HepG2 (cell line): ENCODE results near the gene NBEAL1. TPM values are rescaled to one million over a fixed set of nuclear protein-coding genes. Genes with fewer than 3 reads are reported as not detected.

Experiments used
- ATAC-seq: fragments of 200-7000 bp; cut with Tn5 transposase; 3 replicates; pipeline ENCODE4 v1.9.1; 2020; ENCODE audit warnings: mild to moderate bottlenecking, moderate library complexity
- BruUV-seq: library from RNA; stranded (reverse); fragments of 400-500 nt; replicated peaks from 2 replicates; lab custom pipeline; 2021; lab: Mats Ljungman, UMichigan
- CTCF ChIA-PET: fragments of 300-600 bp; formaldehyde crosslinking; extraction: SDS; loops from one replicate; lab custom pipeline; 2021; ENCODE audit warnings: low total read pairs, inconsistent platforms, low intra/inter-chr PET ratio; lab: Yijun Ruan, JAX
- POLR2A ChIA-PET: fragments of 350-600 bp; sonication (Branson Sonifier 250); formaldehyde crosslinking; loops from one replicate; lab custom pipeline; 2020; ENCODE audit warnings: antibody characterized with exemption, inconsistent platforms; lab: Yijun Ruan, JAX
- DNase-seq: peaks from one replicate; pipeline ENCODE4 v3.0.0-alpha.2; 2015; ENCODE audit warnings: low spot score
- FAIRE-seq: peaks from 3 replicates; lab custom pipeline; 2011; peaks lifted over from hg19 to GRCh38; lab: Jason Lieb, UNC
- H2AFZ ChIP-seq: one replicate; pipeline ENCODE4 v1.6.1; 2011; ENCODE audit warnings: low read length, inconsistent platforms
- H3K27ac ChIP-seq: fragments of 300-600 bp; 3 replicates; pipeline ENCODE4 v1.8.0; 2011; ENCODE audit warnings: mixed run types, mild to moderate bottlenecking, mixed read lengths, low read length, inconsistent platforms; ENCODE audit not compliant: insufficient read depth; ENCODE audit errors: extremely low read length
- H3K27me3 ChIP-seq, 2 experiments: fragments of 200-600 bp in 1 of 2; 2 replicates in 1 of 2; 3 replicates in 1 of 2; pipeline versions ENCODE4 v1.6.0 to v1.8.0; 2011; ENCODE audit warnings: low read length in 2 of 2, mild to moderate bottlenecking in 2 of 2, moderate library complexity in 2 of 2, inconsistent platforms in 1 of 2; ENCODE audit not compliant: insufficient read depth in 2 of 2, control insufficient read depth in 1 of 2
- H3K36me3 ChIP-seq, 2 experiments: fragments of 200-600 bp in 1 of 2; replicated peaks in 1 of 2; 2 replicates in 1 of 2; 3 replicates in 1 of 2; pipeline versions ENCODE4 v1.5.1 to v1.8.0; 2011; ENCODE audit warnings: low read length in 2 of 2, inconsistent platforms in 1 of 2; ENCODE audit not compliant: insufficient read depth in 2 of 2, control insufficient read depth in 1 of 2
- H3K4me1 ChIP-seq: 2 replicates; pipeline ENCODE4 v1.5.1; 2012; ENCODE audit warnings: low read length, inconsistent platforms; ENCODE audit not compliant: insufficient read depth
- H3K4me2 ChIP-seq: 2 replicates; pipeline ENCODE4 v1.6.0; 2011; ENCODE audit warnings: low read depth, low read length, inconsistent platforms
- H3K4me3 ChIP-seq, 3 experiments: fragments of 200-600 bp in 1 of 3; sonication (generic), shearing (Covaris generic) in 1 of 3; replicated peaks in 1 of 3; 2 replicates each; pipeline ENCODE4 v1.5.1; 2011 to 2016; ENCODE audit warnings: low read length in 3 of 3, inconsistent platforms in 2 of 3, low read depth in 2 of 3, mild to moderate bottlenecking in 2 of 3, control low read depth in 1 of 3, mixed read lengths in 1 of 3; ENCODE audit not compliant: insufficient read depth in 1 of 3
- H3K79me2 ChIP-seq: one replicate; pipeline ENCODE4 v1.6.1; 2011; ENCODE audit warnings: low read length, inconsistent platforms; ENCODE audit not compliant: insufficient read depth
- H3K9ac ChIP-seq: 2 replicates; pipeline ENCODE4 v1.6.0; 2011; ENCODE audit warnings: mild to moderate bottlenecking, low read depth, low read length, inconsistent platforms; ENCODE audit not compliant: insufficient read depth
- H3K9me3 ChIP-seq: 2 replicates; pipeline ENCODE4 v1.5.1; 2012; ENCODE audit warnings: mild to moderate bottlenecking, low read length
- H4K20me1 ChIP-seq: 2 replicates; pipeline ENCODE4 v1.6.0; 2011; ENCODE audit warnings: inconsistent platforms, mild to moderate bottlenecking, low read length, moderate library complexity; ENCODE audit not compliant: insufficient read depth
- CBX5 ChIP-seq: sonication (generic); formaldehyde crosslinking; IDR thresholded peaks from 2 replicates; pipeline ENCODE4 v1.4.0; 2020; ENCODE audit warnings: missing genetic modification reagents, borderline replicate concordance
- CC2D1A ChIP-seq: sonication (generic); formaldehyde crosslinking; IDR thresholded peaks from 2 replicates; pipeline ENCODE4 v1.8.1; 2023; ENCODE audit warnings: mild to moderate bottlenecking, missing genetic modification reagents
- HCFC1 ChIP-seq: fragments of 150-350 bp; IDR thresholded peaks from 2 replicates; pipeline ENCODE4 v1.6.1; 2014; ENCODE audit warnings: low read depth, low read length
- NFKBIZ ChIP-seq: IDR thresholded peaks from 2 replicates; pipeline ENCODE4 v1.6.1; 2018; ENCODE audit warnings: missing genetic modification reagents, missing compliant biosample characterization
- PAWR ChIP-seq: sonication (generic); formaldehyde crosslinking; IDR thresholded peaks from 2 replicates; pipeline ENCODE4 v1.4.0; 2020; ENCODE audit warnings: missing genetic modification reagents, mild to moderate bottlenecking, borderline replicate concordance
- SIX1 ChIP-seq: sonication (generic); formaldehyde crosslinking; IDR thresholded peaks from 2 replicates; pipeline ENCODE4 v1.4.0; 2020; ENCODE audit warnings: missing genetic modification reagents, borderline replicate concordance
- SNAPC2 ChIP-seq: sonication (generic); formaldehyde crosslinking; IDR thresholded peaks from 2 replicates; pipeline ENCODE4 v1.8.1; 2022; ENCODE audit warnings: mild to moderate bottlenecking, missing genetic modification reagents
- ZMYM3 ChIP-seq: sonication (generic); formaldehyde crosslinking; IDR thresholded peaks from 2 replicates; pipeline ENCODE4 v1.5.1; 2020; ENCODE audit warnings: mild to moderate bottlenecking, missing genetic modification reagents
- ZNF263 ChIP-seq: sonication (generic); formaldehyde crosslinking; IDR thresholded peaks from 2 replicates; pipeline ENCODE4 v1.4.0; 2020; ENCODE audit warnings: missing genetic modification reagents
- ZNF3 ChIP-seq: IDR thresholded peaks from 2 replicates; pipeline ENCODE4 v1.7.0; 2017; ENCODE audit warnings: inconsistent platforms
- ZNF33A ChIP-seq: sonication (generic); formaldehyde crosslinking; IDR thresholded peaks from 2 replicates; pipeline ENCODE4 v1.5.1; 2020; ENCODE audit warnings: missing genetic modification reagents, mild to moderate bottlenecking, moderate library complexity, borderline replicate concordance
- ZNF431 ChIP-seq: sonication (generic); formaldehyde crosslinking; IDR thresholded peaks from 2 replicates; pipeline ENCODE4 v1.9.0; 2022; ENCODE audit warnings: missing genetic modification reagents, low read depth, mild to moderate bottlenecking, borderline replicate concordance
- ZNF432 ChIP-seq: sonication (generic); formaldehyde crosslinking; IDR thresholded peaks from 2 replicates; pipeline ENCODE4 v1.5.0; 2020; ENCODE audit warnings: missing genetic modification reagents, mild to moderate bottlenecking, borderline replicate concordance
- ZNF44 ChIP-seq: sonication (generic); formaldehyde crosslinking; IDR thresholded peaks from 2 replicates; pipeline ENCODE4 v1.5.1; 2020; ENCODE audit warnings: mild to moderate bottlenecking, missing genetic modification reagents
- ZNF557 ChIP-seq: sonication (generic); formaldehyde crosslinking; IDR thresholded peaks from 2 replicates; pipeline ENCODE4 v1.4.0; 2020; ENCODE audit warnings: missing genetic modification reagents
- ZNF660 ChIP-seq: sonication (generic); formaldehyde crosslinking; IDR thresholded peaks from 2 replicates; pipeline ENCODE4 v1.5.1; 2020; ENCODE audit warnings: mild to moderate bottlenecking, low read depth, missing genetic modification reagents, borderline replicate concordance
- ZNF724P ChIP-seq: sonication (generic); formaldehyde crosslinking; IDR thresholded peaks from 2 replicates; pipeline ENCODE4 v1.8.0; 2022; ENCODE audit warnings: missing genetic modification reagents, borderline replicate concordance
- WGBS: methylation state at CpG from one replicate; pipeline ENCODE4 v1.1.6; 2017; ENCODE audit warnings: low lambda C conversion rate; 5-methylcytosine and 5-hydroxymethylcytosine counted together
- in situ Hi-C: cut with HindIII; loops from 2 replicates; pipeline ENCODE4 v1.10.0; 2017; ENCODE audit warnings: low pct_unique_long_range_greater_than_20kb; ENCODE audit not compliant: extremely low pct_ligation_motif_present
- intact Hi-C: fragments of 100-400 bp; cut with micrococcal nuclease; formaldehyde crosslinking; loops from one replicate; pipeline ENCODE4 v1.10.0; 2022; ENCODE audit not compliant: unreplicated experiment
- polyA plus RNA-seq, 8 experiments: library from polyadenylated mRNA; depleted of rRNA in 3 of 8; stranded (reverse) in 7 of 8; unstranded in 1 of 8; fragments of >200 nt; fragmentation: Illumina TruSeq in 4 of 8; extraction: Trizol in 4 of 8; gene quantifications; 2 replicates each; pipeline versions ENCODE4 v1.2.1 to v1.2.3, GENCODE V29; 2011 to 2016; ENCODE audit warnings: low read depth in 4 of 8, missing spikeins in 1 of 8, mixed read lengths in 1 of 8; ENCODE audit not compliant: insufficient read depth in 1 of 8
- total RNA-seq, 5 experiments: library from RNA; depleted of rRNA; stranded (reverse); fragments of >200 nt; fragmentation: Illumina TruSeq; extraction: Trizol; gene quantifications; 2 replicates each; pipeline ENCODE4 v1.2.3, GENCODE V29; 2016; ENCODE audit warnings: low read depth in 1 of 5
- TF ChIP-seq, protein P1 (sequence below): sonication (generic); formaldehyde crosslinking; IDR thresholded peaks from 2 replicates; pipeline ENCODE4 v1.8.0; 2022; ENCODE audit warnings: missing genetic modification reagents, mild to moderate bottlenecking, borderline replicate concordance

NBEAL1 gene
- total and polyA plus RNA-seq, 2 of the 13 experiments (the other 11 are each of a cell fraction or from before 2014, with no cell fraction given) = 6.4 to 15.7 TPM

- in situ Hi-C loops = no loop called here
- ChIA-PET CTCF (no interaction called here), POLR2A (no interaction called here)
- H3K4me3 ChIP-seq = no peak overlapping the region
- no peak overlapping the region for H3K27ac ChIP-seq
- H3K9ac ChIP-seq = no peak overlapping the region
- BruUV-seq = no TSS peak
- DNase-seq = no peak
- WGBS = 96% methylated on average over 5 of the region's 5 CpGs
- intact Hi-C loops = no loop called here
- peaks cover 1% of the 10 kb centered on the region in 2 experiments; a peak in 3 of 5 replicates for H3K36me3 ChIP-seq
- no peaks in the 10 kb centered on the region for H3K4me1 ChIP-seq
- no peaks in the 10 kb centered on the region for H3K27me3 ChIP-seq
- no peak overlapping the region for H3K4me2 ChIP-seq
- no peaks in the 10 kb centered on the region for H4K20me1 ChIP-seq
- ATAC-seq = no peak
- FAIRE-seq = no peak
- H3K9me3 ChIP-seq = no peaks in the 10 kb centered on the region
- H3K79me2 ChIP-seq = no peaks in the 10 kb centered on the region
- no peak overlapping the region for H2AFZ ChIP-seq
- no peak for TF ChIP-seq CBX5 (CRISPR knock-in tag)
- no peak for TF ChIP-seq ZNF3
- TF ChIP-seq PAWR = no peak
Measured at GRCh38 chr2:203195331-203196036, 180.8 kb downstream of the NBEAL1 start.

DNA sequence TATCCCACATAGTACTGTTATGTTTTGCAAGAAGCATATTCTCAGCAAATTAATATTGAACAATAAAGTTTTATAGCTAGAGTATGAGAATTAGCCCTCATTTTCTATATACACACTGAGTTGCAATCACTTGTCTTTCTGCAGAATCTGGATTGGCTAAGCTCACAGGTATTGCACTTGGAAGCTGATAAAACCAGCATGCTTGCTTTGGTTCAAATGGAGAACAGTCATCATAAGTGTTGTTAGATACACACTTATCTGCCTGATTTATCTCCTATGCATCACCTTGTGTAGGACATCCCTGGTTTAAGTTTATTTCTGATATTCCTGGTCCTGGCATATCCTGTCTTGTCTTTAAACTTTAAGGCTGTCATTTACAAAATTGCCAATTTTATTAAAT lies 186.2 kb downstream of the NBEAL1 start:
- Histone ChIP-seq H3K4me1 (no peaks in the 10 kb centered on the region), H2AFZ (no peak overlapping the region), H3K36me3 (peaks cover 2% of the 10 kb centered on the region in 2 experiments; a peak in 3 of 5 replicates), H4K20me1 (no peaks in the 10 kb centered on the region), H3K27me3 (no peaks in the 10 kb centered on the region), H3K4me2 (no peak overlapping the region), H3K9ac (no peak overlapping the region), H3K4me3 (no peak overlapping the region), H3K9me3 (no peaks in the 10 kb centered on the region), H3K79me2 (no peaks in the 10 kb centered on the region), H3K27ac (no peak overlapping the region)
- intact Hi-C loops = no loop called here
- FAIRE-seq = no peak
- BruUV-seq = no TSS peak
- no peak for DNase-seq
- in situ Hi-C loops = no loop called here
- POLR2A ChIA-PET = no interaction called here
- no peak for ATAC-seq
- CTCF ChIA-PET = no interaction called here
- TF ChIP-seq ZNF432 (CRISPR knock-in tag) (no peak), ZNF724P (CRISPR knock-in tag) (no peak), HCFC1 (no peak), NFKBIZ (no peak), ZMYM3 (no peak), SIX1 (CRISPR knock-in tag) (no peak), CC2D1A (no peak), ZNF44 (no peak), ZNF660 (CRISPR knock-in tag) (no peak), SNAPC2 (CRISPR knock-in tag) (no peak), ZNF263 (CRISPR knock-in tag) (no peak), ZNF557 (CRISPR knock-in tag) (no peak), ZNF431 (no peak), ZNF33A (CRISPR knock-in tag) (no peak)
- TF ChIP-seq, protein P1, sequence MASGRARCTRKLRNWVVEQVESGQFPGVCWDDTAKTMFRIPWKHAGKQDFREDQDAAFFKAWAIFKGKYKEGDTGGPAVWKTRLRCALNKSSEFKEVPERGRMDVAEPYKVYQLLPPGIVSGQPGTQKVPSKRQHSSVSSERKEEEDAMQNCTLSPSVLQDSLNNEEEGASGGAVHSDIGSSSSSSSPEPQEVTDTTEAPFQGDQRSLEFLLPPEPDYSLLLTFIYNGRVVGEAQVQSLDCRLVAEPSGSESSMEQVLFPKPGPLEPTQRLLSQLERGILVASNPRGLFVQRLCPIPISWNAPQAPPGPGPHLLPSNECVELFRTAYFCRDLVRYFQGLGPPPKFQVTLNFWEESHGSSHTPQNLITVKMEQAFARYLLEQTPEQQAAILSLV (CRISPR knock-in tag) = no peak
